ENCODE results near the gene NR1D2. TPM values are rescaled to one million over a fixed set of nuclear protein-coding genes. Genes with fewer than 3 reads are reported as not detected.

NR1D2 gene
- total and polyA plus RNA-seq, 2 of the 13 experiments (the other 11 are each of a cell fraction or from before 2014, with no cell fraction given) = 5.3 to 8.1 TPM

- TF ChIP-seq HNF1A (IDR thresholded peaks at IDR 0.05; ENCODE audit: low read depth) = no peak
- TF ChIP-seq HNF1A (CRISPR knock-in tag; IDR thresholded peaks at IDR 0.05; ENCODE audit: borderline replicate concordance) = no peak; the same call in 1 of the 2 replicates
- no peak for TF ChIP-seq ZNF879 (CRISPR knock-in tag; IDR thresholded peaks at IDR 0.05)
- no peak for TF ChIP-seq STAT5B (CRISPR knock-in tag; IDR thresholded peaks at IDR 0.05)
- TF ChIP-seq ZNF639 (CRISPR knock-in tag; conservative IDR thresholded peaks at IDR 0.05) = no peak
- no peak for TF ChIP-seq ELF4 (CRISPR knock-in tag; IDR thresholded peaks at IDR 0.05; ENCODE audit: borderline replicate concordance)
- TF ChIP-seq MLXIP (CRISPR knock-in tag; IDR thresholded peaks at IDR 0.05; ENCODE audit: borderline replicate concordance) = no peak
- TF ChIP-seq ZNF841 (CRISPR knock-in tag; IDR thresholded peaks at IDR 0.05; ENCODE audit: borderline replicate concordance) = no peak
- TF ChIP-seq HNF4A (CRISPR knock-in tag; IDR thresholded peaks at IDR 0.05) = no peak
- no peak for TF ChIP-seq HCFC1 (IDR thresholded peaks at IDR 0.05; ENCODE audit: low read depth, low read length)
- no peak for TF ChIP-seq TRIM24 (CRISPR knock-in tag; IDR thresholded peaks at IDR 0.05)
- no peak for TF ChIP-seq DMTF1 (CRISPR knock-in tag; IDR thresholded peaks at IDR 0.05)
- TF ChIP-seq ZSCAN21 (CRISPR knock-in tag; IDR thresholded peaks at IDR 0.05; ENCODE audit: borderline replicate concordance) = no peak
- TF ChIP-seq FLYWCH1 (CRISPR knock-in tag; IDR thresholded peaks at IDR 0.05) = no peak
- no peak for TF ChIP-seq JUND (CRISPR knock-in tag; IDR thresholded peaks at IDR 0.05)
- TF ChIP-seq ZBTB2 (CRISPR knock-in tag; IDR thresholded peaks at IDR 0.05; ENCODE audit: low read depth) = no peak
These were observed 28.8 kb upstream of the NR1D2 start (continued) for GRCh38 chr3:23916152-23916885.

Data from HepG2 (cell line).